Lung (tissue), 12 donors: ENCODE results near the gene PLEKHA6. TPM values are rescaled to one million over a fixed set of nuclear protein-coding genes. Genes with fewer than 3 reads are reported as not detected.

ENCODE experiments used
- ATAC-seq: fragments of 200-7000 bp; cut with Tn5 transposase; one replicate; pipeline ENCODE4 v1.9.1; 2020; ENCODE audit warnings: moderate number of reproducible peaks; ENCODE audit not compliant: insufficient read depth, low FRiP score
- DNase-seq, 3 donors: peaks; one replicate each; pipeline ENCODE4 v3.0.0-alpha.2; 2013 to 2017
- H3K27ac ChIP-seq, 2 donors: one replicate each; pipeline ENCODE4 v1.5.1; 2013; ENCODE audit warnings: mild to moderate bottlenecking in 2 of 2, moderate library complexity in 2 of 2, control low read depth in 1 of 2, inconsistent platforms in 1 of 2, low read depth in 1 of 2, low read length in 1 of 2
- H3K27me3 ChIP-seq, 3 donors: one replicate each; pipeline ENCODE4 v1.5.1; 2013; ENCODE audit warnings: low read length in 2 of 3; ENCODE audit not compliant: control insufficient read depth in 3 of 3, insufficient read depth in 3 of 3
- H3K36me3 ChIP-seq, 4 donors: one replicate each; pipeline ENCODE4 v1.5.1; 2013; ENCODE audit warnings: low read length in 4 of 4, mild to moderate bottlenecking in 1 of 4, moderate library complexity in 1 of 4; ENCODE audit not compliant: control insufficient read depth in 4 of 4, insufficient read depth in 4 of 4
- H3K4me1 ChIP-seq, 5 donors: one replicate each; pipeline ENCODE4 v1.5.1; 2013; ENCODE audit warnings: low read length in 5 of 5, mild to moderate bottlenecking in 2 of 5, moderate library complexity in 1 of 5; ENCODE audit not compliant: control insufficient read depth in 5 of 5, insufficient read depth in 5 of 5
- H3K4me3 ChIP-seq: one replicate; pipeline ENCODE4 v1.5.1; 2013; ENCODE audit warnings: mild to moderate bottlenecking, control low read depth, moderate library complexity
- H3K9ac ChIP-seq, 2 donors: one replicate each; pipeline ENCODE4 v1.5.1; 2013; ENCODE audit warnings: low read length in 2 of 2, control low read depth in 1 of 2; ENCODE audit not compliant: insufficient read depth in 1 of 2
- H3K9me3 ChIP-seq, 4 donors: one replicate each; pipeline ENCODE4 v1.5.1; 2013; ENCODE audit warnings: low read length in 3 of 4, mild to moderate bottlenecking in 1 of 4, moderate library complexity in 1 of 4; ENCODE audit not compliant: control insufficient read depth in 4 of 4, insufficient read depth in 3 of 4
- WGBS, 2 donors: extraction: QIAGEN DNeasy Blood & Tissue Kit; methylation state at CpG; one replicate each; pipeline ENCODE4 v1.1.7; 2013; 5-methylcytosine and 5-hydroxymethylcytosine counted together
- polyA plus RNA-seq, 2 donors: library from polyadenylated mRNA; stranded (reverse); fragments of 200-250 nt; gene quantifications; one replicate each; pipeline ENCODE4 v1.2.1, GENCODE V29; 2013
- total RNA-seq, 2 donors: library from RNA; depleted of rRNA in 1 of 2; stranded (reverse); fragments of >200 nt in 1 of 2; gene quantifications; one replicate each; pipeline ENCODE4 v1.2.1, GENCODE V29; 2014 to 2021
- TF ChIP-seq, protein P1 (sequence below): IDR thresholded peaks from 2 replicates; pipeline ENCODE4 v1.5.1; 2012; ENCODE audit warnings: mild to moderate bottlenecking; ENCODE audit errors: control extremely low read depth, extremely low read depth
- donor health status: control.
- donor health status: control.
- donor health status: Bipolar disorder and iron deficiency.
- donor health status: healthy.
- donor health status: DM: yes; HTN: yes; CAD: no.

The PLEKHA6 gene
- total and polyA plus RNA-seq, 4 donors, result 0.88 to 10.5 (median 3.3) TPM

DNA sequence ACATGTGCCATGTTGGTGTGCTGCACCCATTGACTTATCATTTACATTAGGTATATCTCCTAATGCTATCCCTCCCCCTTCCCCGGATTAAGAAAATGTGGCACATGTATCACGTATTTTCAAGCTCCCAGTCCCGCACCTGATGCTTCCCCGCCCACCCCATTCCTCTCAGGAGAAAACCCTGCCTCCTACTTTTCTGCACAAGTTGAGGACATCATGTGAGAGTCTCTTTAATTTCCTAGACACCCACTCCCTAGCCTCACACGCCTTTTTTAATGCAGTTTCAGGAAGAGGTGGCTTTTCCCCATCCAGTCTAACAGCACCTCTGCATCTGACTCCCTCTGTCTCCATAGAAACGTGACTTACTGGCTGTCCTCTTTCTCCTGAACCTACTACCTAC lies 87.8 kb downstream of the PLEKHA6 start:
- Histone ChIP-seq H3K27ac (no peak overlapping the region), H3K36me3 (no peaks in the 10 kb centered on the region), H3K27me3 (no peaks in the 10 kb centered on the region), H3K4me3 (no peak overlapping the region), H3K4me1 (peaks cover 0 to 22% (median 6%) of the 10 kb centered on the region in 5 donors), H3K9ac (no peak overlapping the region), H3K9me3 (no peaks in the 10 kb centered on the region)
- 71 to 77% methylated on average over 6 of the region's 6 CpGs for WGBS, 2 donors
- ATAC-seq (no peak), DNase-seq (no peak)
- TF ChIP-seq, protein P1, sequence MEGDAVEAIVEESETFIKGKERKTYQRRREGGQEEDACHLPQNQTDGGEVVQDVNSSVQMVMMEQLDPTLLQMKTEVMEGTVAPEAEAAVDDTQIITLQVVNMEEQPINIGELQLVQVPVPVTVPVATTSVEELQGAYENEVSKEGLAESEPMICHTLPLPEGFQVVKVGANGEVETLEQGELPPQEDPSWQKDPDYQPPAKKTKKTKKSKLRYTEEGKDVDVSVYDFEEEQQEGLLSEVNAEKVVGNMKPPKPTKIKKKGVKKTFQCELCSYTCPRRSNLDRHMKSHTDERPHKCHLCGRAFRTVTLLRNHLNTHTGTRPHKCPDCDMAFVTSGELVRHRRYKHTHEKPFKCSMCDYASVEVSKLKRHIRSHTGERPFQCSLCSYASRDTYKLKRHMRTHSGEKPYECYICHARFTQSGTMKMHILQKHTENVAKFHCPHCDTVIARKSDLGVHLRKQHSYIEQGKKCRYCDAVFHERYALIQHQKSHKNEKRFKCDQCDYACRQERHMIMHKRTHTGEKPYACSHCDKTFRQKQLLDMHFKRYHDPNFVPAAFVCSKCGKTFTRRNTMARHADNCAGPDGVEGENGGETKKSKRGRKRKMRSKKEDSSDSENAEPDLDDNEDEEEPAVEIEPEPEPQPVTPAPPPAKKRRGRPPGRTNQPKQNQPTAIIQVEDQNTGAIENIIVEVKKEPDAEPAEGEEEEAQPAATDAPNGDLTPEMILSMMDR, result no peak

DNA sequence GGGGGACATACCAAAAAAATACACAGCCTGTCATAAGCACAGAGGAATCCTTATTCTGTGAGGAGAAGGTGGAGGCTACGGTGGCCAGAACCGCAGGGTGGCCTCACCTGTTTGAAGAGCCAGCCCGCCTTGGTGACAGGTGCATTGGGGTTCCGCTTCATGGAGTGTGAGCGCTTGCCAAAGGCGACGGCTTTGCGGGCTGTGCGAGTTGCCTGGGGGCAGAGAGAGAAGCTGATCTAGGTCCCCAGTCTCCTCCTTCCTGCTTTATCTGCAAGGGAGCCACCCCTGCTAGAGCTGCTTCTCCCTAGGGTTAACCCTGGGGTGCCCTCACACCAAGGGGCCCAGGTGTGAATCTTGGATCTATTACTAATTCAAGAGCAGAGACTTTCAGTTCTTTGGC lies 91.6 kb downstream of the PLEKHA6 start:
- WGBS, 2 donors, result 89 to 96% methylated on average over 9 of the region's 9 CpGs
- Histone ChIP-seq H3K36me3 (no peaks in the 10 kb centered on the region), H3K27me3 (no peaks in the 10 kb centered on the region), H3K4me3 (no peak overlapping the region), H3K9me3 (no peaks in the 10 kb centered on the region), H3K4me1 (peaks cover 0 to 16% (median 7%) of the 10 kb centered on the region in 5 donors), H3K9ac (peak overlapping the region in 1 of 2 donors; percentile 25), H3K27ac (no peak overlapping the region)
- TF ChIP-seq, protein P1, result no peak
- ATAC-seq (no peak), DNase-seq (no peak)

DNA sequence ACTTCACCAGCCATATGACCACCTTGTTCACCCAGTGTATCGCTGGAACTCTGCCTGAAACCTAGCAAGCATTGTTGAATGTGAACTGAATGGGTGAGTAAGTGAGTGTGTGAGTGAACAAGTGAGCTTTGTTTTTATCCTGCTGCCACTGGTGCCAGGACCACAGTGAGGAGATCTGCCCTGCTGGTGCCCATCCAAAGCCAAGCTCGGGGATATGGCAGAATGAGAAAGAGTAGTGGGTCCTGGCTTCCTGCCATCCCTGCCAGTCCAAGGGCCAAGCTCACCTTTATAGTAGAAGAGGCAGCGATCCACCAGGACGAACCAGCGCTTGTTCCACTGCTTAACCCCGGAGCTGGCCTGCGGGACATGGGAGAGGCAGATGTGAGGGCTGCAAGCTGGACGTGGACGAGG lies 92.5 kb downstream of the PLEKHA6 start:
- 83 to 89% methylated on average over 9 of the region's 9 CpGs for WGBS, 2 donors
- H3K27ac ChIP-seq, result no peak overlapping the region

More for the DNA sequence above, 92.5 kb downstream of the PLEKHA6 start:
- peaks cover 0 to 16% (median 7%) of the 10 kb centered on the region in 5 donors for H3K4me1 ChIP-seq
- H3K4me3 ChIP-seq, result no peak overlapping the region
- H3K36me3 ChIP-seq, result no peaks in the 10 kb centered on the region
- no peaks in the 10 kb centered on the region for H3K27me3 ChIP-seq
- H3K9me3 ChIP-seq, result no peaks in the 10 kb centered on the region
- TF ChIP-seq, protein P1, result no peak
- H3K9ac ChIP-seq, result no peak overlapping the region
- no peak for ATAC-seq
- DNase-seq, result no peak
